Neural cell (in vitro differentiated cells): ENCODE measurements around the gene TLCD5. TPM values are rescaled to one million over a fixed set of nuclear protein-coding genes. Genes with fewer than 3 reads are reported as not detected.

Source experiments
- H2AFZ ChIP-seq: fragments of 200-600, 300-800 bp; sonication (generic), shearing (Covaris generic); 2 replicates; pipeline ENCODE4 v1.6.0; 2014; ENCODE audit warnings: low read depth, mild to moderate bottlenecking, antibody characterized with exemption, low read length, moderate library complexity
- H3F3A ChIP-seq: fragments of 200-600 bp; shearing (Covaris generic); 2 replicates; pipeline ENCODE4 v1.6.1; 2016; ENCODE audit warnings: mild to moderate bottlenecking, moderate library complexity, mixed read lengths, antibody characterized with exemption, low read length; ENCODE audit not compliant: insufficient read depth, poor library complexity, severe bottlenecking
- H3K27ac ChIP-seq: fragments of 200-600, 300-800 bp; sonication (generic), shearing (Covaris generic); 2 replicates; pipeline ENCODE4 v1.5.1; 2014; ENCODE audit warnings: mild to moderate bottlenecking, low read length, moderate library complexity
- H3K27me3 ChIP-seq: fragments of 300-800, 200-600 bp; sonication (generic), shearing (Covaris generic); 2 replicates; pipeline ENCODE4 v1.6.0; 2014; ENCODE audit warnings: mild to moderate bottlenecking, low read depth, low read length, moderate library complexity; ENCODE audit not compliant: insufficient read depth
- H3K36me3 ChIP-seq: fragments of 300-800, 200-600 bp; sonication (generic), shearing (Covaris generic); 2 replicates; pipeline ENCODE4 v1.5.1; 2014; ENCODE audit warnings: mild to moderate bottlenecking, antibody characterized with exemption, low read length, moderate library complexity; ENCODE audit not compliant: insufficient read depth
- H3K4me2 ChIP-seq: fragments of 300-800, 200-600 bp; sonication (generic), shearing (Covaris generic); 2 replicates; pipeline ENCODE4 v1.6.0; 2014; ENCODE audit warnings: mild to moderate bottlenecking, low read length
- H3K4me3 ChIP-seq: fragments of 300-800, 200-600 bp; sonication (generic), shearing (Covaris generic); 2 replicates; pipeline ENCODE4 v1.5.1; 2014; ENCODE audit warnings: mild to moderate bottlenecking, low read length, moderate library complexity
- H3K79me2 ChIP-seq: fragments of 200-600 bp; shearing (Covaris generic); replicated peaks from 2 replicates; pipeline ENCODE4 v1.6.0; 2014; ENCODE audit warnings: mild to moderate bottlenecking, low read length, moderate library complexity; ENCODE audit not compliant: insufficient read depth
- H3K9ac ChIP-seq: fragments of 300-800, 200-600 bp; sonication (generic), shearing (Covaris generic); 2 replicates; pipeline ENCODE4 v1.6.1; 2016; ENCODE audit warnings: mild to moderate bottlenecking, low read length, mixed read lengths
- H3K9me2 ChIP-seq: fragments of 200-600 bp; shearing (Covaris generic); 2 replicates; pipeline ENCODE4 v1.6.1; 2016; ENCODE audit warnings: mild to moderate bottlenecking, low read length, mixed read lengths; ENCODE audit not compliant: insufficient read depth
- H3K9me3 ChIP-seq: fragments of 200-600, 300-800 bp; sonication (generic), shearing (Covaris generic); 2 replicates; pipeline ENCODE4 v1.6.1; 2016; ENCODE audit warnings: mild to moderate bottlenecking, mixed run types, low read length, moderate library complexity, mixed read lengths
- H4K20me1 ChIP-seq: fragments of 200-600 bp; shearing (Covaris generic); 2 replicates; pipeline ENCODE4 v1.6.1; 2016; ENCODE audit warnings: mild to moderate bottlenecking, mixed run types; ENCODE audit not compliant: insufficient read depth
- CTCF ChIP-seq: fragments of 450-650 bp; IDR thresholded peaks from 2 replicates; pipeline ENCODE4 v1.5.1; 2014; ENCODE audit warnings: antibody characterized with exemption, mild to moderate bottlenecking, moderate library complexity; ENCODE audit not compliant: poor library complexity, severe bottlenecking
- EP300 ChIP-seq: fragments of 450-650 bp; conservative IDR thresholded peaks from 2 replicates; pipeline ENCODE4 v1.6.1; 2014; ENCODE audit warnings: antibody characterized with exemption, mild to moderate bottlenecking, moderate library complexity; ENCODE audit not compliant: poor library complexity, severe bottlenecking
- EZH2 ChIP-seq: fragments of 200-600, 300-800 bp; shearing (Covaris generic), sonication (generic); IDR thresholded peaks from 2 replicates; pipeline ENCODE4 v1.6.1; 2014; ENCODE audit warnings: antibody characterized with exemption, low read length, borderline replicate concordance, mild to moderate bottlenecking; ENCODE audit not compliant: insufficient read depth, poor library complexity, severe bottlenecking
- MXI1 ChIP-seq: fragments of 450-650 bp; conservative IDR thresholded peaks from 2 replicates; pipeline ENCODE4 v1.6.1; 2014; ENCODE audit warnings: antibody characterized with exemption, mild to moderate bottlenecking; ENCODE audit not compliant: poor library complexity, severe bottlenecking
- POLR2AphosphoS5 ChIP-seq: IDR thresholded peaks from 2 replicates; pipeline ENCODE4 v1.6.1; 2012
- RAD21 ChIP-seq: fragments of 450-650 bp; conservative IDR thresholded peaks from 2 replicates; pipeline ENCODE4 v1.6.1; 2014; ENCODE audit warnings: antibody characterized with exemption, mild to moderate bottlenecking, moderate library complexity
- REST ChIP-seq: IDR thresholded peaks from 2 replicates; pipeline ENCODE4 v1.6.1; 2012; ENCODE audit warnings: borderline replicate concordance
- SMC3 ChIP-seq: fragments of 450-650 bp; conservative IDR thresholded peaks from 2 replicates; pipeline ENCODE4 v1.6.1; 2014; ENCODE audit warnings: antibody characterized with exemption, mild to moderate bottlenecking, moderate library complexity; ENCODE audit not compliant: poor library complexity
- TAF1 ChIP-seq: IDR thresholded peaks from 2 replicates; pipeline ENCODE4 v1.6.1; 2012; ENCODE audit warnings: low read depth
- polyA plus RNA-seq: library from polyadenylated mRNA; depleted of rRNA; stranded (reverse); fragments of >200 nt; gene quantifications from 2 replicates; pipeline ENCODE4 v1.2.3, GENCODE V29; 2014

TLCD5 gene
- polyA plus RNA-seq, 1 donor from 2014 or later: 31.1 TPM

GRCh38 chr11:120326228-120326627 lies 1.1 kb downstream of the TLCD5 start:
- H3K9me2 ChIP-seq: no peaks in the 10 kb centered on the region
- peak overlapping the region; percentile 87 for H3K9ac ChIP-seq
- H4K20me1 ChIP-seq: no peaks in the 10 kb centered on the region
- H3K36me3 ChIP-seq: no peaks in the 10 kb centered on the region
- peaks cover 5% of the 10 kb centered on the region for H3F3A ChIP-seq
- no peaks in the 10 kb centered on the region for H3K9me3 ChIP-seq
- peak overlapping the region; percentile 71 for H3K4me2 ChIP-seq
- H2AFZ ChIP-seq: no peak overlapping the region
- H3K27me3 ChIP-seq: no peaks in the 10 kb centered on the region
- no peak overlapping the region for H3K27ac ChIP-seq
- peaks cover 6% of the 10 kb centered on the region for H3K79me2 ChIP-seq
- H3K4me3 ChIP-seq: peak overlapping the region; percentile 81
- TF ChIP-seq SMC3: no peak
- no peak for TF ChIP-seq EZH2
- TF ChIP-seq CTCF: no peak
- no peak for TF ChIP-seq RAD21
- TF ChIP-seq EP300: no peak
- no peak for TF ChIP-seq REST
- TF ChIP-seq TAF1: no peak
- no peak for TF ChIP-seq MXI1
- TF ChIP-seq POLR2AphosphoS5: no peak

- H3K4me3 ChIP-seq: peak overlapping the region; percentile 81
- no peaks in the 10 kb centered on the region for H4K20me1 ChIP-seq
- H3K9me2 ChIP-seq: no peaks in the 10 kb centered on the region
- H3K4me2 ChIP-seq: peak overlapping the region; percentile 71
- no peaks in the 10 kb centered on the region for H3K9me3 ChIP-seq
- no peak for TF ChIP-seq POLR2AphosphoS5
- no peak for TF ChIP-seq REST
- TF ChIP-seq CTCF: no peak
- TF ChIP-seq MXI1: no peak
- no peak for TF ChIP-seq EZH2
- TF ChIP-seq SMC3: no peak
- no peak for TF ChIP-seq TAF1
- no peak for TF ChIP-seq RAD21
- no peak for TF ChIP-seq EP300
- H3K9ac ChIP-seq: no peak overlapping the region
- no peak overlapping the region for H2AFZ ChIP-seq
- H3K36me3 ChIP-seq: no peaks in the 10 kb centered on the region
- no peaks in the 10 kb centered on the region for H3K27me3 ChIP-seq
- no peak overlapping the region for H3K27ac ChIP-seq
- H3K79me2 ChIP-seq: peaks cover 6% of the 10 kb centered on the region
- peaks cover 5% of the 10 kb centered on the region for H3F3A ChIP-seq
Observed at GRCh38 chr11:120326845-120327281, 1.8 kb downstream of the TLCD5 start.
